ENCODE results near the gene TAPT1. TPM values are rescaled to one million over a fixed set of nuclear protein-coding genes. Genes with fewer than 3 reads are reported as not detected.
A peak's percentile ranks its signal among the peaks of the same experiment; 100 is the strongest.

The TAPT1 gene
- total RNA-seq, 1 donor from 2014 or later = 25.3 TPM

DNA sequence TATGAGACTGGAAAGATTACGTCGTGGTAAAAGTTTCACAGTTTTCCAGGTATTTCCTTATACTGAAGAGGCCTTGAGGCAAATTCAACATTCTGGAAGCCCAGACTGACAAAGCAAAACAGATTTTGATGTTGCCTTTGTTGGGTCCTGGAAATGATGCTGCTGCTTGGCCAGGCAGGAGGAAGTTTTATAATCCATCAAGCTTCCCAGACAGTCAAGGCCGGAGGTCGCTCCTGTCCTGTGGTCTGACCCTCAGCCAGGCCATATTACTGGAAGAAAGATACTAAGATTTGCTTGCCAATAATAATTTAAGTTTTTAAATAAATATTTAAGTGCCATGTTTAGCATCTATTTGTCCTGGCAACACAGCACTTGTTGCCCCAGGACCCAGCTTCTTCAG, 63.4 kb downstream of the TAPT1 start:
- TF ChIP-seq, protein P1, sequence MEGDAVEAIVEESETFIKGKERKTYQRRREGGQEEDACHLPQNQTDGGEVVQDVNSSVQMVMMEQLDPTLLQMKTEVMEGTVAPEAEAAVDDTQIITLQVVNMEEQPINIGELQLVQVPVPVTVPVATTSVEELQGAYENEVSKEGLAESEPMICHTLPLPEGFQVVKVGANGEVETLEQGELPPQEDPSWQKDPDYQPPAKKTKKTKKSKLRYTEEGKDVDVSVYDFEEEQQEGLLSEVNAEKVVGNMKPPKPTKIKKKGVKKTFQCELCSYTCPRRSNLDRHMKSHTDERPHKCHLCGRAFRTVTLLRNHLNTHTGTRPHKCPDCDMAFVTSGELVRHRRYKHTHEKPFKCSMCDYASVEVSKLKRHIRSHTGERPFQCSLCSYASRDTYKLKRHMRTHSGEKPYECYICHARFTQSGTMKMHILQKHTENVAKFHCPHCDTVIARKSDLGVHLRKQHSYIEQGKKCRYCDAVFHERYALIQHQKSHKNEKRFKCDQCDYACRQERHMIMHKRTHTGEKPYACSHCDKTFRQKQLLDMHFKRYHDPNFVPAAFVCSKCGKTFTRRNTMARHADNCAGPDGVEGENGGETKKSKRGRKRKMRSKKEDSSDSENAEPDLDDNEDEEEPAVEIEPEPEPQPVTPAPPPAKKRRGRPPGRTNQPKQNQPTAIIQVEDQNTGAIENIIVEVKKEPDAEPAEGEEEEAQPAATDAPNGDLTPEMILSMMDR (IDR thresholded peaks at IDR 0.05; ENCODE audit: insufficient read depth, low read depth, low read length) = no peak
- Histone ChIP-seq H3K9me3 (ENCODE audit: insufficient read depth, low read depth, low read length) (no peaks in the 10 kb centered on the region), H3K36me3 (ENCODE audit: insufficient read depth, low read length) (peaks cover 12% of the 10 kb centered on the region), H3K27me3 (ENCODE audit: insufficient read depth, low read length) (no peaks in the 10 kb centered on the region), H3K27ac (ENCODE audit: low read depth, low read length) (no peak overlapping the region), H3K79me2 (ENCODE audit: insufficient read depth, low read length) (no peaks in the 10 kb centered on the region), H3K4me2 (ENCODE audit: low read length) (no peak overlapping the region), H3K9ac (ENCODE audit: low read length) (no peak overlapping the region), H2AFZ (ENCODE audit: low read depth, low read length) (no peak overlapping the region), H3K4me3 (ENCODE audit: insufficient read depth, low read depth, low read length) (no peak overlapping the region), H3K4me1 (ENCODE audit: insufficient read depth, low read length) (no peaks in the 10 kb centered on the region), H4K20me1 (ENCODE audit: insufficient read depth, low read length) (no peaks in the 10 kb centered on the region)
- Mint-ChIP-seq H3K27ac (ENCODE audit: unreplicated experiment) (no peak overlapping the region), H3K4me3 (ENCODE audit: unreplicated experiment) (no peak overlapping the region), H3K36me3 (ENCODE audit: low read depth, unreplicated experiment) (peaks cover 15% of the 10 kb centered on the region), H3K27me3 (ENCODE audit: low read depth, unreplicated experiment) (no peaks in the 10 kb centered on the region), H3K9me3 (ENCODE audit: unreplicated experiment) (no peaks in the 10 kb centered on the region), H3K4me1 (ENCODE audit: low read depth, unreplicated experiment) (no peaks in the 10 kb centered on the region)
- no peak for DNase-seq (ENCODE audit: low read depth)
- no peak for FAIRE-seq

DNA sequence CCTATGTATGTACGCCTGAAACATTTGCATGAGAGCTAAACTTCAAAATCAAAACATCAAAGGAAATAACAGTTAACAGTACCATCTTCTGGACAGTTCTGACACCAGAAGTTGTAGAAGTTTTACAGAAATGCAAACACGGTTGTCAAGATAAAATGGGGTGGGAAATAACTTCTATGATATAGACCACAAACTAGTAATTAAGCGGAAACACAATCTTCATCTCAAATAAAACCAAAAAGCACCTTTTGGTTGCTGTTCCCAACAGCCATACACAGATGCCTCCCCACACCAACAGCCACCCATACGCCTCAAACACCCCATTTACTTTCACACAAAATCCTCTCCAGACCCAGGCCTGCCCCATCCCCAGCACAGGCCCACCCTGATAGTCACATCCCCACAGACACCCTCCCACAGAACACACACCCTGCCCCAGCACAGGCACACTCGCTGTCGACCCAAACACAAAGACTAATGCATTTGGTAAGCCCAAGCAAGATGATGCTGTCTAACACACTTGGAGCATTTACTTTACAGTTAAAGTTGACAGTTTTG, 64.3 kb downstream of the TAPT1 start:
- Histone ChIP-seq H2AFZ (ENCODE audit: low read depth, low read length) (no peak overlapping the region), H3K9ac (ENCODE audit: low read length) (no peak overlapping the region), H3K4me3 (ENCODE audit: insufficient read depth, low read depth, low read length) (no peak overlapping the region), H3K79me2 (ENCODE audit: insufficient read depth, low read length) (no peaks in the 10 kb centered on the region), H3K27ac (ENCODE audit: low read depth, low read length) (no peak overlapping the region), H3K36me3 (ENCODE audit: insufficient read depth, low read length) (peaks cover 12% of the 10 kb centered on the region), H3K27me3 (ENCODE audit: insufficient read depth, low read length) (no peaks in the 10 kb centered on the region), H4K20me1 (ENCODE audit: insufficient read depth, low read length) (no peaks in the 10 kb centered on the region), H3K4me1 (ENCODE audit: insufficient read depth, low read length) (no peaks in the 10 kb centered on the region), H3K9me3 (ENCODE audit: insufficient read depth, low read depth, low read length) (no peaks in the 10 kb centered on the region), H3K4me2 (ENCODE audit: low read length) (no peak overlapping the region)
- no peak for TF ChIP-seq EZH2 (IDR thresholded peaks at IDR 0.05; ENCODE audit: insufficient read depth, low read length)
- TF ChIP-seq, protein P1 (IDR thresholded peaks at IDR 0.05; ENCODE audit: insufficient read depth, low read depth, low read length) = no peak
- Mint-ChIP-seq H3K27ac (ENCODE audit: unreplicated experiment) (no peak overlapping the region), H3K4me3 (ENCODE audit: unreplicated experiment) (no peak overlapping the region), H3K36me3 (ENCODE audit: low read depth, unreplicated experiment) (peaks cover 15% of the 10 kb centered on the region), H3K27me3 (ENCODE audit: low read depth, unreplicated experiment) (no peaks in the 10 kb centered on the region), H3K4me1 (ENCODE audit: low read depth, unreplicated experiment) (no peaks in the 10 kb centered on the region), H3K9me3 (ENCODE audit: unreplicated experiment) (no peaks in the 10 kb centered on the region)
- DNase-seq (ENCODE audit: low read depth) = no peak
- peak; percentile 32 for FAIRE-seq

DNA sequence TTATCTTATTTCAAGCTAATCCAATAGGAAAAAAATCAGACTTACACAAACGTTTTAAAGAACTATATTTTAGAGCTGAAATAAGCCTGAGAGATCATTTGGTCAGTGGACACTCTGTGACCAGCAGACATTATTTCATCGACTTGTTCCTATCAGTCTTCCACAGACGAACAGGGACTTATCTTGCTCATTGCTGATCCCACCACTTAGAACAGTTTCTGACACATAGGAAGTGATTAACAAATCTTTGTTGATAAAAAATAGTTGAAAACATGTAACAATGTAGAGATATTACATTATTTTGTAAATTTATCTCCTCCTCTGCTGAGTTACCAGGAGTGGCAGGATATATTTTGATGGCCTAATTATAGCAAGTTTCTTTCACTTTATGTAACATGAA, 65.8 kb downstream of the TAPT1 start:
- FAIRE-seq (no peak), DNase-seq (ENCODE audit: low read depth) (no peak)
- Mint-ChIP-seq H3K27ac (ENCODE audit: unreplicated experiment) (no peak overlapping the region), H3K36me3 (ENCODE audit: low read depth, unreplicated experiment) (peaks cover 10% of the 10 kb centered on the region), H3K9me3 (ENCODE audit: unreplicated experiment) (no peaks in the 10 kb centered on the region), H3K4me1 (ENCODE audit: low read depth, unreplicated experiment) (no peaks in the 10 kb centered on the region), H3K27me3 (ENCODE audit: low read depth, unreplicated experiment) (no peaks in the 10 kb centered on the region), H3K4me3 (ENCODE audit: unreplicated experiment) (no peak overlapping the region)
- Histone ChIP-seq H2AFZ (ENCODE audit: low read depth, low read length) (no peak overlapping the region), H3K9me3 (ENCODE audit: insufficient read depth, low read depth, low read length) (no peaks in the 10 kb centered on the region), H3K27me3 (ENCODE audit: insufficient read depth, low read length) (no peaks in the 10 kb centered on the region), H3K36me3 (ENCODE audit: insufficient read depth, low read length) (peaks cover 6% of the 10 kb centered on the region), H3K27ac (ENCODE audit: low read depth, low read length) (no peak overlapping the region), H3K79me2 (ENCODE audit: insufficient read depth, low read length) (no peaks in the 10 kb centered on the region), H4K20me1 (ENCODE audit: insufficient read depth, low read length) (no peaks in the 10 kb centered on the region), H3K4me1 (ENCODE audit: insufficient read depth, low read length) (no peaks in the 10 kb centered on the region), H3K4me3 (ENCODE audit: insufficient read depth, low read depth, low read length) (no peak overlapping the region), H3K9ac (ENCODE audit: low read length) (no peak overlapping the region), H3K4me2 (ENCODE audit: low read length) (no peak overlapping the region)
- TF ChIP-seq EZH2 (IDR thresholded peaks at IDR 0.05; ENCODE audit: insufficient read depth, low read length) = no peak
- TF ChIP-seq, protein P1 (IDR thresholded peaks at IDR 0.05; ENCODE audit: insufficient read depth, low read depth, low read length) = no peak
